K562 (cell line): ENCODE measurements around the gene SNX14. TPM values are rescaled to one million over a fixed set of nuclear protein-coding genes. Genes with fewer than 3 reads are reported as not detected.

ENCODE experiments used
- BCL6 ChIP-seq: fragments of 250-450 bp; sonication (Bioruptor Pico); IDR thresholded peaks from 2 replicates; pipeline ENCODE4 v1.4.0; 2020
- ESRRA ChIP-seq: fragments of 450-650 bp; IDR thresholded peaks from 2 replicates; pipeline ENCODE4 v1.6.1; 2014; ENCODE audit warnings: low read depth, mild to moderate bottlenecking, moderate library complexity, borderline replicate concordance
- GTF2E2 ChIP-seq: fragments of 200-800 bp; sonication (Bioruptor generic); IDR thresholded peaks from 2 replicates; pipeline ENCODE4 v1.6.1; 2016; ENCODE audit warnings: missing genetic modification characterization, missing compliant biosample characterization
- HNRNPL ChIP-seq: fragments of 200-400 bp; formaldehyde crosslinking; IDR thresholded peaks from 2 replicates; pipeline ENCODE4 v1.6.1; 2017; ENCODE audit warnings: low read depth, mild to moderate bottlenecking, low read length
- HSF4 ChIP-seq: fragments of 250-450 bp; sonication (Bioruptor Pico); IDR thresholded peaks from 2 replicates; pipeline ENCODE4 v2.1.2; 2022; ENCODE audit warnings: mild to moderate bottlenecking, moderate library complexity, borderline replicate concordance
- KDM4B ChIP-seq, 2 experiments: fragments of 450-650 bp in 1 of 2; sonication (generic) in 1 of 2; IDR thresholded peaks; 2 replicates each; pipeline ENCODE4 v1.6.1; 2016 to 2017; ENCODE audit warnings: borderline replicate concordance in 2 of 2, antibody characterized with exemption in 1 of 2, low read depth in 1 of 2, mild to moderate bottlenecking in 1 of 2
- LARP7 ChIP-seq: fragments of 450-650 bp; IDR thresholded peaks from 2 replicates; pipeline ENCODE4 v1.6.1; 2016
- MAFK ChIP-seq: IDR thresholded peaks from 2 replicates; pipeline ENCODE4 v1.6.1; 2011; ENCODE audit warnings: low read length, improper control_type of control experiment
- NEUROD1 ChIP-seq: fragments of 150-350 bp; IDR thresholded peaks from 2 replicates; pipeline ENCODE4 v1.6.1; 2014; ENCODE audit warnings: borderline replicate concordance, low read length, low read depth; ENCODE audit not compliant: partially characterized antibody
- NR1H2 ChIP-seq: sonication (generic); formaldehyde crosslinking; IDR thresholded peaks from 2 replicates; pipeline ENCODE4 v1.4.0; 2020; ENCODE audit warnings: mild to moderate bottlenecking, missing genetic modification reagents
- NR2F6 ChIP-seq: fragments of 450-650 bp; formaldehyde crosslinking; IDR thresholded peaks from 2 replicates; pipeline ENCODE4 v1.4.0; 2020; ENCODE audit warnings: mild to moderate bottlenecking
- PCBP2 ChIP-seq: fragments of 200-400 bp; formaldehyde crosslinking; IDR thresholded peaks from 2 replicates; pipeline ENCODE4 v1.6.1; 2018; ENCODE audit warnings: low read length, low read depth, mild to moderate bottlenecking, moderate library complexity; ENCODE audit not compliant: poor library complexity, severe bottlenecking
- RUNX1 ChIP-seq: sonication (generic); IDR thresholded peaks from 2 replicates; pipeline ENCODE4 v1.6.1; 2016; ENCODE audit warnings: antibody characterized with exemption, low read depth
- SREBF2 ChIP-seq: sonication (generic); formaldehyde crosslinking; IDR thresholded peaks from 2 replicates; pipeline ENCODE4 v1.4.0; 2020; ENCODE audit warnings: mild to moderate bottlenecking, missing genetic modification reagents
- SRSF3 ChIP-seq: fragments of 200-400 bp; formaldehyde crosslinking; IDR thresholded peaks from 2 replicates; pipeline ENCODE4 v1.6.1; 2016; ENCODE audit warnings: mild to moderate bottlenecking, low read length, moderate library complexity; ENCODE audit not compliant: insufficient read depth
- THRAP3 ChIP-seq: fragments of 450-650 bp; IDR thresholded peaks from 2 replicates; pipeline ENCODE4 v1.6.1; 2016; ENCODE audit warnings: mild to moderate bottlenecking, inconsistent platforms, borderline replicate concordance
- XRCC5 ChIP-seq: fragments of 200-400 bp; formaldehyde crosslinking; IDR thresholded peaks from 2 replicates; pipeline ENCODE4 v1.6.1; 2017; ENCODE audit warnings: low read depth, mild to moderate bottlenecking, low read length
- ZFX ChIP-seq: sonication (generic); formaldehyde crosslinking; IDR thresholded peaks from 2 replicates; pipeline ENCODE4 v1.8.0; 2022; ENCODE audit warnings: mild to moderate bottlenecking, missing genetic modification reagents, moderate library complexity
- ZNF175 ChIP-seq: fragments of 200-800 bp; sonication (Bioruptor generic); IDR thresholded peaks from 2 replicates; pipeline ENCODE4 v1.6.1; 2016; ENCODE audit warnings: low read depth, mild to moderate bottlenecking, missing genetic modification characterization, missing compliant biosample characterization
- ZNF408 ChIP-seq: fragments of 250-450 bp; sonication (Bioruptor Pico); IDR thresholded peaks from 2 replicates; pipeline ENCODE4 v1.4.0; 2020; ENCODE audit warnings: low read depth, mild to moderate bottlenecking, moderate library complexity
- ZNF785 ChIP-seq: fragments of 250-450 bp; sonication (Bioruptor Pico); IDR thresholded peaks from 2 replicates; pipeline ENCODE4 v1.4.0; 2020; ENCODE audit warnings: mild to moderate bottlenecking
- polyA plus RNA-seq, 8 experiments: library from polyadenylated mRNA; depleted of rRNA in 4 of 8; stranded (reverse) in 5 of 8; unstranded in 3 of 8; fragments of >200 nt; fragmentation: Nextera tagmentation in 2 of 8; fragmentation: Illumina TruSeq in 1 of 8; extraction: Ambion mirVana in 2 of 8; extraction: Trizol in 1 of 8; gene quantifications; 2 replicates each; pipeline versions ENCODE4 v1.2.1 to v1.2.3, GENCODE V29; 2011 to 2014; ENCODE audit warnings: inconsistent platforms in 1 of 8, missing spikeins in 1 of 8
- total RNA-seq, 7 experiments: library from RNA; depleted of rRNA in 6 of 7; stranded (reverse); fragments of >200 nt in 6 of 7; fragmentation: Illumina TruSeq in 2 of 7; extraction: Trizol in 2 of 7; gene quantifications; 2 replicates each; pipeline versions ENCODE4 v1.2.1 to v1.2.3, GENCODE V29; 2011 to 2021; ENCODE audit warnings: low replicate concordance in 1 of 7
- TF ChIP-seq, protein P1 (sequence below), 2 experiments: IDR thresholded peaks; 2 replicates each; pipeline ENCODE4 v1.6.1; 2012; ENCODE audit warnings: improper control_type of control experiment in 2 of 2, low read depth in 2 of 2, low read length in 2 of 2, borderline replicate concordance in 1 of 2
- TF ChIP-seq, protein P2 (sequence below): conservative IDR thresholded peaks from 2 replicates; pipeline ENCODE4 v1.6.1; 2011; ENCODE audit warnings: low read depth, mild to moderate bottlenecking, low read length; ENCODE audit not compliant: control insufficient read depth
- TF ChIP-seq, protein P3 (sequence below): fragments of 250-450 bp; sonication (Bioruptor Pico); IDR thresholded peaks from 2 replicates; pipeline ENCODE4 v1.5.0; 2021

Gene SNX14
- total and polyA plus RNA-seq, 9 of the 15 experiments (the other 6 are each of a cell fraction or from before 2014, with no cell fraction given): 46.5 to 140 (median 71.2) TPM

- TF ChIP-seq, protein P1, sequence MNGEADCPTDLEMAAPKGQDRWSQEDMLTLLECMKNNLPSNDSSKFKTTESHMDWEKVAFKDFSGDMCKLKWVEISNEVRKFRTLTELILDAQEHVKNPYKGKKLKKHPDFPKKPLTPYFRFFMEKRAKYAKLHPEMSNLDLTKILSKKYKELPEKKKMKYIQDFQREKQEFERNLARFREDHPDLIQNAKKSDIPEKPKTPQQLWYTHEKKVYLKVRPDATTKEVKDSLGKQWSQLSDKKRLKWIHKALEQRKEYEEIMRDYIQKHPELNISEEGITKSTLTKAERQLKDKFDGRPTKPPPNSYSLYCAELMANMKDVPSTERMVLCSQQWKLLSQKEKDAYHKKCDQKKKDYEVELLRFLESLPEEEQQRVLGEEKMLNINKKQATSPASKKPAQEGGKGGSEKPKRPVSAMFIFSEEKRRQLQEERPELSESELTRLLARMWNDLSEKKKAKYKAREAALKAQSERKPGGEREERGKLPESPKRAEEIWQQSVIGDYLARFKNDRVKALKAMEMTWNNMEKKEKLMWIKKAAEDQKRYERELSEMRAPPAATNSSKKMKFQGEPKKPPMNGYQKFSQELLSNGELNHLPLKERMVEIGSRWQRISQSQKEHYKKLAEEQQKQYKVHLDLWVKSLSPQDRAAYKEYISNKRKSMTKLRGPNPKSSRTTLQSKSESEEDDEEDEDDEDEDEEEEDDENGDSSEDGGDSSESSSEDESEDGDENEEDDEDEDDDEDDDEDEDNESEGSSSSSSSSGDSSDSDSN (IDR thresholded peaks at IDR 0.05; ENCODE audit: borderline replicate concordance in 1 of 2, low read depth in 2 of 2, low read length in 2 of 2): no peak
- TF ChIP-seq HSF4 (CRISPR knock-in tag) (no peak), MAFK (no peak), XRCC5 (no peak), ZNF408 (no peak), ZNF785 (CRISPR knock-in tag) (no peak), KDM4B (IDR thresholded peaks at IDR 0.05; ENCODE audit: borderline replicate concordance in 2 of 2, low read depth in 1 of 2) (no peak; a peak in 1 of 4 replicates), HNRNPL (no peak), LARP7 (peak; percentile 99), RUNX1 (no peak), BCL6 (CRISPR knock-in tag) (no peak), SREBF2 (CRISPR knock-in tag) (no peak), NEUROD1 (peak; percentile 16), ESRRA (no peak), NR2F6 (CRISPR knock-in tag) (no peak), PCBP2 (no peak), NR1H2 (CRISPR knock-in tag) (no peak), GTF2E2 (no peak), ZNF175 (CRISPR knock-in tag) (peak; percentile 86), ZFX (peak; percentile 87), SRSF3 (no peak; the same call in 1 of the 2 replicates), THRAP3 (peak; percentile 76)
- TF ChIP-seq, protein P2, sequence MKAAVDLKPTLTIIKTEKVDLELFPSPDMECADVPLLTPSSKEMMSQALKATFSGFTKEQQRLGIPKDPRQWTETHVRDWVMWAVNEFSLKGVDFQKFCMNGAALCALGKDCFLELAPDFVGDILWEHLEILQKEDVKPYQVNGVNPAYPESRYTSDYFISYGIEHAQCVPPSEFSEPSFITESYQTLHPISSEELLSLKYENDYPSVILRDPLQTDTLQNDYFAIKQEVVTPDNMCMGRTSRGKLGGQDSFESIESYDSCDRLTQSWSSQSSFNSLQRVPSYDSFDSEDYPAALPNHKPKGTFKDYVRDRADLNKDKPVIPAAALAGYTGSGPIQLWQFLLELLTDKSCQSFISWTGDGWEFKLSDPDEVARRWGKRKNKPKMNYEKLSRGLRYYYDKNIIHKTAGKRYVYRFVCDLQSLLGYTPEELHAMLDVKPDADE: peak; percentile 22; the same call in 1 of the 2 replicates
- TF ChIP-seq, protein P3, sequence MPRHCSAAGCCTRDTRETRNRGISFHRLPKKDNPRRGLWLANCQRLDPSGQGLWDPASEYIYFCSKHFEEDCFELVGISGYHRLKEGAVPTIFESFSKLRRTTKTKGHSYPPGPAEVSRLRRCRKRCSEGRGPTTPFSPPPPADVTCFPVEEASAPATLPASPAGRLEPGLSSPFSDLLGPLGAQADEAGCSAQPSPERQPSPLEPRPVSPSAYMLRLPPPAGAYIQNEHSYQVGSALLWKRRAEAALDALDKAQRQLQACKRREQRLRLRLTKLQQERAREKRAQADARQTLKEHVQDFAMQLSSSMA (CRISPR knock-in tag): no peak
Measured at GRCh38 chr6:85642774-85643536, 49.3 kb upstream of the SNX14 start, which contains the start of gene SYNCRIP (continued).
